Lower lobe of right lung (tissue), 2 donors: ENCODE data around the gene LRRK2. TPM values are rescaled to one million over a fixed set of nuclear protein-coding genes. Genes with fewer than 3 reads are reported as not detected.

Experiments
- ATAC-seq, 2 donors: fragments of 200-7000 bp; cut with Tn5 transposase; one replicate each; pipeline ENCODE4 v1.9.1; 2020 to 2022; ENCODE audit warnings: mild to moderate bottlenecking in 2 of 2, moderate library complexity in 2 of 2
- DNase-seq: peaks from one replicate; pipeline ENCODE4 v3.0.0-alpha.2; 2020
- H3K27ac ChIP-seq: fragments of 200-600 bp; one replicate; pipeline ENCODE4 v1.8.0; 2022
- H3K27me3 ChIP-seq: fragments of 200-600 bp; one replicate; pipeline ENCODE4 v1.8.0; 2022; ENCODE audit warnings: low read depth
- H3K36me3 ChIP-seq: fragments of 200-600 bp; one replicate; pipeline ENCODE4 v1.8.0; 2022; ENCODE audit warnings: mild to moderate bottlenecking
- H3K4me1 ChIP-seq: fragments of 200-600 bp; one replicate; pipeline ENCODE4 v1.8.0; 2022
- H3K4me3 ChIP-seq: fragments of 200-600 bp; one replicate; pipeline ENCODE4 v1.8.0; 2022; ENCODE audit warnings: mild to moderate bottlenecking
- H3K9me3 ChIP-seq: fragments of 200-600 bp; one replicate; pipeline ENCODE4 v1.8.0; 2022
- intact Hi-C: fragments of 100-400 bp; cut with DNase I; formaldehyde crosslinking; loops from one replicate; pipeline ENCODE4 v1.11.0; 2022
- total RNA-seq: library from RNA; stranded (reverse); fragmentation: NEBNext Ultra II Directional; extraction: Animal tissue kit (Norgen Biotek cat#: 25700); gene quantifications from one replicate; pipeline ENCODE4 v1.2.1, GENCODE V29; 2021
- TF ChIP-seq, protein P1 (sequence below): fragments of 200-600 bp; IDR thresholded peaks from one replicate; pipeline ENCODE4 v1.8.0; 2022; ENCODE audit warnings: antibody characterized with exemption, mild to moderate bottlenecking
- donor health status: DM: no; HTN: yes; CAD: no; lungs with severe emphysema.

Gene LRRK2
- total RNA-seq, 1 donor from 2014 or later, result 426 TPM

- no peaks in the 10 kb centered on the region for H3K9me3 ChIP-seq
- intact Hi-C loops, result no loop called here
- no peaks in the 10 kb centered on the region for H3K36me3 ChIP-seq
- TF ChIP-seq, protein P1, sequence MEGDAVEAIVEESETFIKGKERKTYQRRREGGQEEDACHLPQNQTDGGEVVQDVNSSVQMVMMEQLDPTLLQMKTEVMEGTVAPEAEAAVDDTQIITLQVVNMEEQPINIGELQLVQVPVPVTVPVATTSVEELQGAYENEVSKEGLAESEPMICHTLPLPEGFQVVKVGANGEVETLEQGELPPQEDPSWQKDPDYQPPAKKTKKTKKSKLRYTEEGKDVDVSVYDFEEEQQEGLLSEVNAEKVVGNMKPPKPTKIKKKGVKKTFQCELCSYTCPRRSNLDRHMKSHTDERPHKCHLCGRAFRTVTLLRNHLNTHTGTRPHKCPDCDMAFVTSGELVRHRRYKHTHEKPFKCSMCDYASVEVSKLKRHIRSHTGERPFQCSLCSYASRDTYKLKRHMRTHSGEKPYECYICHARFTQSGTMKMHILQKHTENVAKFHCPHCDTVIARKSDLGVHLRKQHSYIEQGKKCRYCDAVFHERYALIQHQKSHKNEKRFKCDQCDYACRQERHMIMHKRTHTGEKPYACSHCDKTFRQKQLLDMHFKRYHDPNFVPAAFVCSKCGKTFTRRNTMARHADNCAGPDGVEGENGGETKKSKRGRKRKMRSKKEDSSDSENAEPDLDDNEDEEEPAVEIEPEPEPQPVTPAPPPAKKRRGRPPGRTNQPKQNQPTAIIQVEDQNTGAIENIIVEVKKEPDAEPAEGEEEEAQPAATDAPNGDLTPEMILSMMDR, result no peak
- DNase-seq, result no peak
- no peaks in the 10 kb centered on the region for H3K4me1 ChIP-seq
- H3K27me3 ChIP-seq, result no peaks in the 10 kb centered on the region
- no peak overlapping the region for H3K4me3 ChIP-seq
- no peak for ATAC-seq
- no peak overlapping the region for H3K27ac ChIP-seq
Measured at GRCh38 chr12:40194846-40195245, 30.0 kb upstream of the LRRK2 start.

DNA sequence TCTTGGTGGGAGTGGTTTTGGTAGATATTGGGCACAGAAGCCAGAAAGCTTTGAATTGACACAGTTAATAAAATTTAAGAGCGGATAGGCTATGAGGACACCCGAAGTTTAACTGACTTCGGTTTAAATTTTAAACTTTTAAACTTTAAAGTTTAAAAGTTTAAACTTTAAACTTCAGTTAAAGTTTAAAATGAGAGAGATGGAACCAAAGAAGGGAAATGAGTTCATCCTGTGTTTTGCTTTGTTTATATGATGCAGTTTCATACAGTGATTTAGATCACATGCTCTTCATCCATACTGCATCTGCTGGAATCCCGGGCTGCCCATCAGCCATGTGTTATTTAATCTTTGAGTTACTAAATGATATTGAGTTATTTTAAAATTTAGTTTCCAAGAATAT, 27.2 kb upstream of the LRRK2 start:
- DNase-seq, result no peak
- H3K4me3 ChIP-seq, result no peak overlapping the region
- no peaks in the 10 kb centered on the region for H3K27me3 ChIP-seq
- intact Hi-C loops, result no loop called here
- no peak for ATAC-seq
- H3K36me3 ChIP-seq, result no peaks in the 10 kb centered on the region
- no peaks in the 10 kb centered on the region for H3K9me3 ChIP-seq
- H3K4me1 ChIP-seq, result no peaks in the 10 kb centered on the region
- TF ChIP-seq, protein P1, result no peak
- no peak overlapping the region for H3K27ac ChIP-seq

- ATAC-seq (no peak), DNase-seq (no peak)
- no peaks in the 10 kb centered on the region for H3K9me3 ChIP-seq
- intact Hi-C loops, result no loop called here
- no peaks in the 10 kb centered on the region for H3K4me1 ChIP-seq
- no peaks in the 10 kb centered on the region for H3K27me3 ChIP-seq
- H3K36me3 ChIP-seq, result no peaks in the 10 kb centered on the region
- TF ChIP-seq, protein P1, result no peak
- H3K4me3 ChIP-seq, result no peak overlapping the region
- no peak overlapping the region for H3K27ac ChIP-seq
Measured at GRCh38 chr12:40198601-40199000, 26.2 kb upstream of the LRRK2 start.

GRCh38 chr12:40202095-40203059, 22.4 kb upstream of the LRRK2 start:
- no peak overlapping the region for H3K4me3 ChIP-seq
- no peak for DNase-seq
- no peak overlapping the region for H3K27ac ChIP-seq
- no peaks in the 10 kb centered on the region for H3K9me3 ChIP-seq
- no peaks in the 10 kb centered on the region for H3K36me3 ChIP-seq
- TF ChIP-seq, protein P1, result no peak
- H3K4me1 ChIP-seq, result no peaks in the 10 kb centered on the region
- no peak for ATAC-seq
- intact Hi-C loops, result no loop called here
- H3K27me3 ChIP-seq, result no peaks in the 10 kb centered on the region

DNA sequence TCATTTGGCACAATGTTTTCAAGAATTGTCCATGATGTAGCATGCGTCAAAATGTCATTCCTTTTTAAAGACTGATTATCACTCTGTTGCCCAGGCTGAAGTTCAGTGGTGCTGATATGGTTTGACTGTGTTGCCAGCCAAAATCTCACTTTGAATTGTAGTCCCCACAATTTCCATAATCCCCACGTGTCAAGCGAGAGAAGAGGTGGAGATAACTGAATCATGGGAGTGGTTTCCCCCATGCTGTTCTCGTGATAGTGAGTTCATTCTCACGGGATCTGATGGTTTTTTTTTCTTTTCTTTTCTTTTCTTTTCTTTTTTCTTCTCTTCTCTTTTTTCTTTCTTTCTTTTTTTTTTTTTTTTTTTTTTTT, 21.8 kb upstream of the LRRK2 start:
- Histone ChIP-seq H3K4me1 (peaks cover under 1% of the 10 kb centered on the region), H3K36me3 (no peaks in the 10 kb centered on the region), H3K4me3 (no peak overlapping the region), H3K27me3 (no peaks in the 10 kb centered on the region), H3K27ac (no peak overlapping the region), H3K9me3 (no peaks in the 10 kb centered on the region)
- TF ChIP-seq, protein P1, result no peak
- DNase-seq (no peak), ATAC-seq (no peak)
- intact Hi-C loops, result no loop called here
